ENCODE data around the gene ZNF48. TPM values are rescaled to one million over a fixed set of nuclear protein-coding genes. Genes with fewer than 3 reads are reported as not detected.
A peak's percentile ranks its signal among the peaks of the same experiment; 100 is the strongest.

ZNF48 gene
- polyA plus RNA-seq, 1 experiment: 4.6 TPM

GRCh38 chr16:30398661-30399434, 3.6 kb downstream of the ZNF48 start:
- H3K36me3 ChIP-seq (ENCODE audit: control insufficient read depth, insufficient read depth, low read length): peaks cover 4% of the 10 kb centered on the region
- ChIA-PET CTCF (interaction anchor here (1.1 kb wide), 1 partner anchor 11 kb away, joined by 4 read pairs; no protein-coding TSS in a partner anchor), POLR2A (interaction anchor here (0.5 kb wide), 1 partner anchor 64 kb away, joined by 7 read pairs; no protein-coding TSS in a partner anchor)
- DNase-seq (ENCODE audit: low read depth): no peak
- no peak for TF ChIP-seq CTCF (IDR thresholded peaks at IDR 0.05; ENCODE audit: insufficient read depth, low read depth, low read length)
- no peak overlapping the region for H3K4me3 ChIP-seq (ENCODE audit: low read depth, low read length)
- no peaks in the 10 kb centered on the region for H3K27me3 ChIP-seq (ENCODE audit: control insufficient read depth, insufficient read depth, low read length)

- Histone ChIP-seq H3K4me3 (ENCODE audit: low read depth, low read length) (peak overlapping the region; percentile 52), H3K36me3 (ENCODE audit: control insufficient read depth, insufficient read depth, low read length) (peaks cover 4% of the 10 kb centered on the region), H3K27me3 (ENCODE audit: control insufficient read depth, insufficient read depth, low read length) (no peaks in the 10 kb centered on the region)
- CTCF ChIA-PET: interaction anchor here (1.1 to 1.3 kb wide), 2 partner anchors 10 kb away, joined by 4 read pairs; no protein-coding TSS in a partner anchor
- DNase-seq (ENCODE audit: low read depth): no peak
- POLR2A ChIA-PET: no interaction called here
- no peak for TF ChIP-seq CTCF (IDR thresholded peaks at IDR 0.05; ENCODE audit: insufficient read depth, low read depth, low read length)
Observed at GRCh38 chr16:30399435-30400186, 4.4 kb downstream of the ZNF48 start.

GRCh38 chr16:30401768-30402425, 6.7 kb downstream of the ZNF48 start:
- H3K36me3 ChIP-seq (ENCODE audit: control insufficient read depth, insufficient read depth, low read length): peaks cover 4% of the 10 kb centered on the region
- ChIA-PET CTCF (no interaction called here), POLR2A (no interaction called here)
- no peak for TF ChIP-seq CTCF (IDR thresholded peaks at IDR 0.05; ENCODE audit: insufficient read depth, low read depth, low read length)
- no peak overlapping the region for H3K4me3 ChIP-seq (ENCODE audit: low read depth, low read length)
- no peak for DNase-seq (ENCODE audit: low read depth)
- H3K27me3 ChIP-seq (ENCODE audit: control insufficient read depth, insufficient read depth, low read length): no peaks in the 10 kb centered on the region

- Histone ChIP-seq H3K4me3 (ENCODE audit: low read depth, low read length) (peak overlapping the region; percentile 57), H3K36me3 (ENCODE audit: control insufficient read depth, insufficient read depth, low read length) (peaks cover 4% of the 10 kb centered on the region), H3K27me3 (ENCODE audit: control insufficient read depth, insufficient read depth, low read length) (no peaks in the 10 kb centered on the region)
- POLR2A ChIA-PET: interaction anchor here (0.9 kb wide), 1 partner anchor 11 kb away, joined by 3 read pairs; no protein-coding TSS in a partner anchor
- TF ChIP-seq CTCF (IDR thresholded peaks at IDR 0.05; ENCODE audit: insufficient read depth, low read depth, low read length): no peak
- no peak for DNase-seq (ENCODE audit: low read depth)
- CTCF ChIA-PET: interaction anchor here (1.0 to 3.1 kb wide), 8 partner anchors 9 to 364 kb away, joined by 3 to 8 read pairs (median 4); partner anchors contain the start of gene ZNF48
Observed at GRCh38 chr16:30406795-30407101, 11.5 kb downstream of the ZNF48 start.
